ENCODE results near the gene ZNF674.

ZNF674 gene

DNA sequence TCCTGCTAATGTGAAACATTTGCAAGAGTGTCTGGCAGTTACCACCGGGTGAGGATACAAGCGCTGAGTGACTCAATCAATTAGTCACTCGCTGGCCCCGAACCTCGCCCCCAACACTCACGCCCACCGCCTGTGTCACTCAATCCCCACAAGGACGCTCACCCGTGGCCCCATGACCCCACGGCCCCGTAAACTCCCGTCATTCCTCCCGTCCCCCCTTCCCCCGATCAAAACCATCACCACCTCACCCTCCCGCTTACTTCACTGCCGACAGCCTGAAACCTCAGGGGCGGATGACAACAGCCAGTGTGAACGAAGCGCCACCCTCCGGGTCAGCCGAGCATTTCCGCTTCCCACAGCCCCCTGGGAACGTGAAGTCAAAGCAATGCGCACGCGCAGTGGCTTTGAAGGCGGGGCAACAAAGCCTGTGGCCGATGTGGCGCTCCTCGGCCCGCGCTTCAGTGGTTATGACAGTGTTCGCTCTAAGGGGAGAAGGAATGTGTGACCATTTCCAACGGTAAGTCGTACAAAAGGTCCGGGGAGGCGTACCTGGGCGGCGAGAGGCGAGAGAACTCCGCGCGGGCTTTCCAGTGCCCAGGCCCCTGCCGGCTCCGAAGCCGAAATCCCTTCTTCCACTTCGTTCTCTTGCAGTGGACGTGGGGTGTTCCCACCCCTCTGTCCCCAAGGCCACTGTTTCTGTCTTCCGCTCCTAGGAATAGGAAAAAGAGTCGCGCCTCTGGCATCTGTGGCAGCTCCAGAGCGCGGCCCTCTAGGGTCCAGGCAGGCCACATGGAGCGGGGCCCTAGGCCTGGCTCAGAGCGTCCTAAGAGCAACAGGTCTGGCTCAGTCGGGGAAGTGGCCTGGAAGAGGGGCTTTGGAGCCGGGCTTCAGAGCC lies at the start of gene ZNF674:
TSS of gene ZNF674 (minus strand) at position 311 of the 895 bp plus-strand sequence. CDS start 3,334 bp downstream, outside the sequence.
- TF ChIP-seq, protein P1, sequence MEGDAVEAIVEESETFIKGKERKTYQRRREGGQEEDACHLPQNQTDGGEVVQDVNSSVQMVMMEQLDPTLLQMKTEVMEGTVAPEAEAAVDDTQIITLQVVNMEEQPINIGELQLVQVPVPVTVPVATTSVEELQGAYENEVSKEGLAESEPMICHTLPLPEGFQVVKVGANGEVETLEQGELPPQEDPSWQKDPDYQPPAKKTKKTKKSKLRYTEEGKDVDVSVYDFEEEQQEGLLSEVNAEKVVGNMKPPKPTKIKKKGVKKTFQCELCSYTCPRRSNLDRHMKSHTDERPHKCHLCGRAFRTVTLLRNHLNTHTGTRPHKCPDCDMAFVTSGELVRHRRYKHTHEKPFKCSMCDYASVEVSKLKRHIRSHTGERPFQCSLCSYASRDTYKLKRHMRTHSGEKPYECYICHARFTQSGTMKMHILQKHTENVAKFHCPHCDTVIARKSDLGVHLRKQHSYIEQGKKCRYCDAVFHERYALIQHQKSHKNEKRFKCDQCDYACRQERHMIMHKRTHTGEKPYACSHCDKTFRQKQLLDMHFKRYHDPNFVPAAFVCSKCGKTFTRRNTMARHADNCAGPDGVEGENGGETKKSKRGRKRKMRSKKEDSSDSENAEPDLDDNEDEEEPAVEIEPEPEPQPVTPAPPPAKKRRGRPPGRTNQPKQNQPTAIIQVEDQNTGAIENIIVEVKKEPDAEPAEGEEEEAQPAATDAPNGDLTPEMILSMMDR (IDR thresholded peaks at IDR 0.05; ENCODE audit: control insufficient read depth, insufficient read depth, low read depth, low read length, missing control alignments): peak; percentile 25
- H3K4me3 ChIP-seq (ENCODE audit: control insufficient read depth, low read depth, low read length): peak within 1 kb of the TSS; percentile 84
- peak; percentile 61 for DNase-seq (ENCODE audit: low read depth)

GRCh38 chrX:46589977-46590723 lies 44.9 kb upstream of the ZNF674 start:
- TF ChIP-seq, protein P1 (IDR thresholded peaks at IDR 0.05; ENCODE audit: control insufficient read depth, insufficient read depth, low read depth, low read length, missing control alignments): no peak
- DNase-seq (ENCODE audit: low read depth): peak; percentile 57

DNA sequence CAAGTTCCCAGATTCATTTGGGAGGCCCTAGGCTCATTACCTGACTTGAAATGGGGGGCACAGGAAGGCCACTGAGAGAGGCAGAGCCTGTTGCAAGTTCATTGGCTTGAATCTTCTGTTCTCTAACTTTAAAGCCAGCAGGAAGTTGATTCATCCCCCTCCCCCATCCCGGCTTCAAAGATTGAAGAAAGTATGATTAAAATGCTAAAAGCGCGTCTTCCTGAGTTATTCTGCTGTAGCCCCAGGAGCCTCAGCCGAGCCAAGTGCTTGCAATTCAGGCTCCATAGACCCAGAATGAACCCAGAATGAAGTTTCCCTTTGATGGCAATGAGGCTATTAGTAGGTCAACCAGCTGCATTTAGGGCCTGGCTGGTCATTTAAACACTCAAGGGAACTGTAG lies 43.0 kb upstream of the ZNF674 start:
- no peak overlapping the region for H3K4me3 ChIP-seq (ENCODE audit: control insufficient read depth, low read depth, low read length)
- TF ChIP-seq, protein P1 (IDR thresholded peaks at IDR 0.05; ENCODE audit: control insufficient read depth, insufficient read depth, low read depth, low read length, missing control alignments): no peak
- DNase-seq (ENCODE audit: low read depth): no peak

More at GRCh38 chrX:46589977-46590723, 44.9 kb upstream of the ZNF674 start:
- H3K4me3 ChIP-seq (ENCODE audit: control insufficient read depth, low read depth, low read length): no peak overlapping the region

DNA sequence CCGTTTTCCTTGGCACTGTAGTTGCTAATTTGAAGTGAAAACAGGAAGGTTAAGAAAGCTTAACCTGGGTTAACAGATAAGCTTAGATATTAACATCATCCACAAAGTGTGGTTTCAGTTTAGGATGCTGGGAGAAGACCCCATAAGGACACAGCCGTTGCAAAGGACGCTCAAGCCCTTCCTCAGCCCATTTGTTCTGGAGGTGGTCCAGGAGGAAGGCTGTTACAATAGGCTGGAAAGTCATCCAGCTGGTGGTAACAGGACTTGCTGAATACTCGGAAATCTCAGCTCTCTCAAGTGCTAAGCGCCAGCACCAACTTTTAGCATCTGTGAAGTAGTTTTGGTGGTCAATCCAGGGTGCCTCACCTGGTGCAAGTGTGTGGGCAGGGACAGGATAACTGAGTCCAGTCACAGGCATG lies 42.5 kb upstream of the ZNF674 start:
- H3K4me3 ChIP-seq (ENCODE audit: control insufficient read depth, low read depth, low read length): no peak overlapping the region
- DNase-seq (ENCODE audit: low read depth): no peak
- TF ChIP-seq, protein P1 (IDR thresholded peaks at IDR 0.05; ENCODE audit: control insufficient read depth, insufficient read depth, low read depth, low read length, missing control alignments): no peak

GRCh38 chrX:46587158-46587557 lies 41.9 kb upstream of the ZNF674 start:
- DNase-seq (ENCODE audit: low read depth): no peak
- TF ChIP-seq, protein P1 (IDR thresholded peaks at IDR 0.05; ENCODE audit: control insufficient read depth, insufficient read depth, low read depth, low read length, missing control alignments): no peak
- H3K4me3 ChIP-seq (ENCODE audit: control insufficient read depth, low read depth, low read length): no peak overlapping the region

DNA sequence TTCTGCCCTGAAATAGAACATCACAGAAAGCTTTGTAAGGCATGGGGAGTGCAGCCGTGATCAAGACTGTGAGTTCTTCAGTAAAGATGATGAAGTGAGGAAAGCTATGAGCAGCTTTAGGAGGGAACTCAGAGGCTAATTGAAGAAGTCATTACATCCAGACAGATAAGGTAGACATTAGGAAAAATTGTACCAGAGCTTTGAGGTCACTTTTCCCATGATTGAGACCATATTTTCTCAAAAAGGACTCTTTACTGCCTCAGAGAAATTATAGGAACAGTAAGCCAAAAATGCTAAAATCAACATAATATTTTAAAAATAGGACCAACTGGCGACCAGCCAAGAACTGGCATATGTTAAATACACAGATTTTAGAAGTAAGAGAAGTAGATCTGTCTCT lies 39.5 kb upstream of the ZNF674 start:
- TF ChIP-seq, protein P1 (IDR thresholded peaks at IDR 0.05; ENCODE audit: control insufficient read depth, insufficient read depth, low read depth, low read length, missing control alignments): no peak
- no peak for DNase-seq (ENCODE audit: low read depth)
- H3K4me3 ChIP-seq (ENCODE audit: control insufficient read depth, low read depth, low read length): no peak overlapping the region
